ENCODE measurements around the gene MRPL23.

The MRPL23 gene

GRCh38 chr11:1998290-1998689 is 51.2 kb downstream of the MRPL23 start:
- no peak for FAIRE-seq

- no peak for FAIRE-seq
These were observed 51.7 kb downstream of the MRPL23 start for GRCh38 chr11:1998861-1999260.

- FAIRE-seq = no peak
These were observed 55.1 kb downstream of the MRPL23 start for GRCh38 chr11:2002042-2002776.

- no peak for FAIRE-seq
These were observed 55.7 kb downstream of the MRPL23 start for GRCh38 chr11:2002807-2003206.

GRCh38 chr11:2004466-2004865 is 57.3 kb downstream of the MRPL23 start:
- no peak for FAIRE-seq
